Ishikawa (cell line): ENCODE measurements around the gene S100A12.

ENCODE experiments used
- CEBPB ChIP-seq: IDR thresholded peaks from 2 replicates; pipeline ENCODE4 v1.6.1; 2012
- CREB1 ChIP-seq: IDR thresholded peaks from 2 replicates; pipeline ENCODE4 v1.6.1; 2012; ENCODE audit warnings: low read depth
- EGR1 ChIP-seq: IDR thresholded peaks from 2 replicates; pipeline ENCODE4 v1.6.1; 2012
- EP300 ChIP-seq: IDR thresholded peaks from 2 replicates; pipeline ENCODE4 v1.6.1; 2012; ENCODE audit warnings: borderline replicate concordance
- FOXM1 ChIP-seq: IDR thresholded peaks from 2 replicates; pipeline ENCODE4 v1.6.1; 2012; ENCODE audit warnings: low read depth, borderline replicate concordance
- NFIC ChIP-seq: IDR thresholded peaks from 2 replicates; pipeline ENCODE4 v1.6.1; 2012
- RAD21 ChIP-seq: IDR thresholded peaks from 2 replicates; pipeline ENCODE4 v1.6.1; 2012; ENCODE audit warnings: low read depth
- REST ChIP-seq: IDR thresholded peaks from 2 replicates; pipeline ENCODE4 v1.6.1; 2012; ENCODE audit warnings: low read depth, mild to moderate bottlenecking
- TAF1 ChIP-seq: IDR thresholded peaks from 2 replicates; pipeline ENCODE4 v1.6.1; 2012; ENCODE audit warnings: low read depth, mild to moderate bottlenecking
- TCF12 ChIP-seq: IDR thresholded peaks from 2 replicates; pipeline ENCODE4 v1.6.1; 2012; ENCODE audit warnings: low read depth
- TEAD4 ChIP-seq: IDR thresholded peaks from 2 replicates; pipeline ENCODE4 v1.6.1; 2012
- USF1 ChIP-seq: IDR thresholded peaks from 2 replicates; pipeline ENCODE4 v1.6.1; 2012
- YY1 ChIP-seq: IDR thresholded peaks from 2 replicates; pipeline ENCODE4 v1.6.1; 2012; ENCODE audit warnings: low read depth
- ZBTB7A ChIP-seq: IDR thresholded peaks from 2 replicates; pipeline ENCODE4 v1.6.1; 2012; ENCODE audit warnings: low read depth
- TF ChIP-seq, protein P1 (sequence below): IDR thresholded peaks from 2 replicates; pipeline ENCODE4 v1.6.1; 2012

The S100A12 gene

DNA sequence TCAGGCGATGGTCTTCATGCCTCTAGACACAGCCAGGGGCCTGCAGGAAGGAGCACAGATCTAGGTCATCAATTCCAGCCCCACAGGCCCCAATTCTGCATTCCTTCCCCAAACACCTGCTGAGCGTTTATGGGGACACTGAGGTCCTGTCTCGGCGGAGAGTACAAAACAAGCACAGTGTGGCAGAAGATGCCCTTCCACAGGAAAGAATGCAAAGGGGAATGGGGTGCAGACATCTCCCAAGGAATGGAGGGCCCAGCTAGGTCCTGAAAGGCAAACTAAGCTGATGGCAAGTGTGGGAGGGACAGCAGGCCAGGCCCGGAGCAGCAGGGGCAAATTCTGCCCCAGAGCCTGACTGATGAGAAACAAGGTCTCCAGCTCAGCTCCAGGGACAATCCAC is 19.0 kb upstream of the S100A12 start:
- TF ChIP-seq ZBTB7A (no peak), YY1 (no peak), REST (no peak)

GRCh38 chr1:153393926-153394325 is 18.5 kb upstream of the S100A12 start:
- TF ChIP-seq ZBTB7A = no peak

- no peak for TF ChIP-seq REST
- TF ChIP-seq RAD21 = no peak
- TF ChIP-seq EP300 = no peak
- TF ChIP-seq CREB1 = no peak
- no peak for TF ChIP-seq TEAD4
- no peak for TF ChIP-seq TAF1
- no peak for TF ChIP-seq EGR1
- no peak for TF ChIP-seq TCF12
- no peak for TF ChIP-seq FOXM1
- no peak for TF ChIP-seq NFIC
- TF ChIP-seq USF1 = no peak
Observed at GRCh38 chr1:153392822-153393221, 17.4 kb upstream of the S100A12 start.

DNA sequence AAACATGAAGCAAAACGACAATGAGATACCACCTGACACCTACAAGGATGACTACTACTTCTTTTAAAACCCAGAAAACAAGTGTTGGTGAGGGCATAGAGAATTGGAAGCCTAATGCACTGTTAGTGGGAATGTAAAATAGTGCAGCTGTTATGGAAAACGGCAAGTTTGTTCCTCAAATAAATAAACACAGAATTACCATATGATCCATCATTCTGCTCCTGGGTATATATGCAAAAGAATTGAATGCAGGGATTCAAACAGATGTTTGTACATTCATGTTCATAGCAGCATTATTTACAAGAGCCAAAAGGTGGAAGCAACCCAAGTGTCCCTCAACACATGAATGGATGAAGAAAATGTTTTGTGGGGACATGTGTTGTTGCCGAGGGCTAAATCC is 16.8 kb upstream of the S100A12 start:
- TF ChIP-seq EGR1 = no peak
- no peak for TF ChIP-seq RAD21
- TF ChIP-seq REST = no peak
- TF ChIP-seq USF1 = no peak
- no peak for TF ChIP-seq ZBTB7A
- TF ChIP-seq, protein P1, sequence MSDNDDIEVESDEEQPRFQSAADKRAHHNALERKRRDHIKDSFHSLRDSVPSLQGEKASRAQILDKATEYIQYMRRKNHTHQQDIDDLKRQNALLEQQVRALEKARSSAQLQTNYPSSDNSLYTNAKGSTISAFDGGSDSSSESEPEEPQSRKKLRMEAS = no peak
- no peak for TF ChIP-seq TEAD4
- no peak for TF ChIP-seq TCF12
- TF ChIP-seq CREB1 = no peak
- TF ChIP-seq FOXM1 = no peak
- no peak for TF ChIP-seq YY1
- TF ChIP-seq TAF1 = no peak
- TF ChIP-seq NFIC = no peak

DNA sequence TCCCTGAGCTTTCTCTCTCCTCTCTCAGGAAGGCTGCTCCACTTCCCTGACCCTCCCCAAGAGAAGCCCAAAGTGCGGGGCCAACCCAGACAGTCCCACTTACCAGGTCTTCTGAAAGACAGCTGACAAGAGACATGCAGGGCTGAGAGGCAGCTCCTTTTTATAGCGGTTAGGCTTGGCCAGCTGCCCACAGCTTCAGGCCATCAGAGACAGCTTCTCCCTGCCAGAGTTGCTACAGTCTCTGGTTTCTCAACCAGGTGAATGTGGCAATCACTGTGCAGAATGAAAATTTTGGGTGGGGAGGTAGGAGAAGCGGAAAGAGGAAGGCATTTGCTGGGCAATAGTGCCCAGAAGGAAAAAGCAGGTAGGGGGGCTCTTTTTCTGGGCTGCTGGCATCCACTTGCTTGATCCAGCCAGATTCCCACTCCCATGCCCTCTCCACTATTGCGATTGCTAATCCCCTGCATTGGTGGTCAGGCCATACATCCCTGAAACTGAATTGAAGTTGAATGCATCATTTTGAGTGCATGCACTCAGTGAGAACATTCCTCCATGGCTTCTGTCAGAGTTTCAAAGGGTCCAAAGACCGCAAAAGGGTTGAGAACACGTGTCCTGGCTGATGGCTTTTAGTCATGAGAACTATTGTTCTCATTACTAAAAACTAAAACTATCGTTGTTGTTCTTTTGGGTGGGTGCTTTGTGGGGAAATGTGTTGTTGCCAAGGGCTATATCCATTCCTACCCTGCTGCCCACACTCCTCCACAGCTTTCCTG is 15.7 kb upstream of the S100A12 start, which contains the start of gene S100A8:
Gene S100A8 (minus strand): TSS at position 136 of the 773 bp plus-strand sequence. CDS start 538 bp downstream, outside the sequence.
- TF ChIP-seq TAF1 (no peak), EP300 (no peak), RAD21 (no peak), TEAD4 (no peak), FOXM1 (no peak), REST (no peak), CEBPB (no peak), CREB1 (no peak), ZBTB7A (no peak), TCF12 (no peak), NFIC (no peak), YY1 (no peak), EGR1 (no peak), USF1 (no peak)
- TF ChIP-seq, protein P1 = no peak
